IPS-NIHi7 (cell line): Measurements from ENCODE around the gene ANKS6.

Experiments used
- DNase-seq: peaks from one replicate; pipeline ENCODE4 v3.0.0; 2012; ENCODE audit warnings: mixed read lengths; ENCODE audit errors: extremely low spot score

The ANKS6 gene

GRCh38 chr9:98796364-98797101 lies at the start of gene ANKS6:
Gene ANKS6, minus strand, starts transcription at chr9:98796555. Its CDS starts 64 bp downstream, at chr9:98796491.
- DNase-seq: peak; percentile 94

- no peak for DNase-seq
Measured at GRCh38 chr9:98846081-98846480, 49.7 kb upstream of the ANKS6 start.

- no peak for DNase-seq
Measured at GRCh38 chr9:98842510-98842909, 46.2 kb upstream of the ANKS6 start.

GRCh38 chr9:98839724-98840123 lies 43.4 kb upstream of the ANKS6 start:
- DNase-seq: no peak

GRCh38 chr9:98838868-98839565 lies 42.7 kb upstream of the ANKS6 start:
- DNase-seq: no peak

- no peak for DNase-seq
Measured at GRCh38 chr9:98838155-98838867, 42.0 kb upstream of the ANKS6 start.

GRCh38 chr9:98837516-98837915 lies 41.2 kb upstream of the ANKS6 start:
- no peak for DNase-seq

- no peak for DNase-seq
Measured at GRCh38 chr9:98836206-98836605, 39.9 kb upstream of the ANKS6 start.

GRCh38 chr9:98834386-98834785 lies 38.0 kb upstream of the ANKS6 start:
- no peak for DNase-seq

- no peak for DNase-seq
Measured at GRCh38 chr9:98833090-98833956, 37.0 kb upstream of the ANKS6 start.

GRCh38 chr9:98832768-98833089 lies 36.4 kb upstream of the ANKS6 start:
- DNase-seq: no peak

GRCh38 chr9:98831696-98832095 lies 35.3 kb upstream of the ANKS6 start:
- no peak for DNase-seq

- no peak for DNase-seq
Measured at GRCh38 chr9:98830554-98830953, 34.2 kb upstream of the ANKS6 start.

GRCh38 chr9:98829766-98830165 lies 33.4 kb upstream of the ANKS6 start:
- no peak for DNase-seq

GRCh38 chr9:98826716-98827115 lies 30.4 kb upstream of the ANKS6 start:
- no peak for DNase-seq

- no peak for DNase-seq
Measured at GRCh38 chr9:98825414-98825813, 29.1 kb upstream of the ANKS6 start.

GRCh38 chr9:98823666-98824334 lies 27.4 kb upstream of the ANKS6 start:
- DNase-seq: no peak

GRCh38 chr9:98822661-98823060 lies 26.3 kb upstream of the ANKS6 start:
- no peak for DNase-seq

GRCh38 chr9:98821831-98822230 lies 25.5 kb upstream of the ANKS6 start:
- no peak for DNase-seq

GRCh38 chr9:98819231-98819630 lies 22.9 kb upstream of the ANKS6 start:
- DNase-seq: no peak

- DNase-seq: no peak
Measured at GRCh38 chr9:98818764-98819163, 22.4 kb upstream of the ANKS6 start.
